GM12872 (cell line): ENCODE data around the gene RERE.

Experiments
- CTCF ChIP-seq: IDR thresholded peaks from 3 replicates; pipeline ENCODE4 v1.5.1; 2011; ENCODE audit warnings: low read depth, mild to moderate bottlenecking, low read length, moderate library complexity; ENCODE audit not compliant: insufficient read depth

RERE gene

GRCh38 chr1:8679929-8680663, 137.3 kb downstream of the RERE start:
- no peak for TF ChIP-seq CTCF

DNA sequence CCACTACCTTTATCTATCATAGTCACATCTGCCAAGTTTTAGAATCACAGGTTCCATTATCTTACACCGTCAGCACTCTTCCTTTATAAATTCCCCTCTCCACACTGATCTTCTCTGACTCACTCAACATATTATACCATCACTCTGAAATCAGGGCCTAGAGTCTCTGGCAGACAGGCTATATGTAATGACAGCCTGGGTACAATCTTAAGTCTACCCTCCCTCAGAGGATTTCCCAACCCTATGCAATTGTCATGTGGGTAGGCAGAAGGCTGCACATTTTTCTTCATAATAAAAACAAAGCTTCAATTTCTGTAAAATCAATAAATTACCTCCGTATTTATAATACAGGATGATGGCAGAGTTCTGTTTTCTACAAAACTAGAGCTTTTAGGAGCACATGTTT, 138.0 kb downstream of the RERE start:
- TF ChIP-seq CTCF, result no peak

GRCh38 chr1:8678673-8679394, 138.6 kb downstream of the RERE start:
- TF ChIP-seq CTCF, result no peak

GRCh38 chr1:8677782-8678181, 139.7 kb downstream of the RERE start:
- no peak for TF ChIP-seq CTCF

GRCh38 chr1:8676813-8677212, 140.6 kb downstream of the RERE start:
- no peak for TF ChIP-seq CTCF

DNA sequence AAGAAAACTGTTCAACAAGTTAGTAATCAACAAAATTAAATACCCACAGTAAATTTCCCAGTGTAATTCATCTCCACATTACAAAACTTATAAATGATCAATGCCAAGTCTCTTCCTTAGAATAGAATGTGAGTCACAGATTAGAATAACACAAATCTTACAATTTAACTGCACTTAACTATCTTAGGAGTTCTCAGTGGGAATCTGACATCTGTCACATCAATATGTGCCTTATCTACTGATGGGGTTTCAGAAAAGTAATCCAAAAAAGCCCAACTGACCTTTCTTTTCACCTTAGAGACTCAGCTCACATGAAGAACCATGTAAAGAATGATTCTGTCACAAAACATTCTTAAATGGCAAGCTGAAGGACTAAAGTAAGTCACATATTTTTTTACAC, 141.4 kb downstream of the RERE start:
- TF ChIP-seq CTCF, result no peak

DNA sequence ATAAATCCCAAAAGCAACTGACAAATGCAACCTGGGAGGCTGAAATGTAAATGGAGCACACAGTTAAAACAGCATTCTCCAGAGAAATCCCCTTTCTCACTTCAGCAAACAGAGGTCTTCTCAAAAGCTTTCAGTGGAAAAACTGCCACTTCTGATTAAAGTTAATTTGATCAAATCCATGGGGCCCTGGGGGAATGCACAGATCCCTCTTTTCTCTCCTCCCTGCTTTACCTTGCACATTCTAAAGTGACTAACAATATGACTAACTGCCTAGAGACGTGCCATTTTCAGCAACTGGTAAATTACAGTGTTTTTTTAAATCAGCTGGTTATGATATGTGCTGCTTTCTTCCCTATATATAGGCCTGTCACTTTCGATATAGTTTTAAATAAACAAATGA, 142.5 kb downstream of the RERE start:
- TF ChIP-seq CTCF, result no peak
